ENCODE measurements around the gene UNC13A. TPM values are rescaled to one million over a fixed set of nuclear protein-coding genes. Genes with fewer than 3 reads are reported as not detected.

Gene UNC13A
- total and polyA plus RNA-seq, 2 of the 8 experiments (the other 6 are each of a cell fraction or from before 2014, with no cell fraction given) = 13.1 to 47.6 TPM

DNA sequence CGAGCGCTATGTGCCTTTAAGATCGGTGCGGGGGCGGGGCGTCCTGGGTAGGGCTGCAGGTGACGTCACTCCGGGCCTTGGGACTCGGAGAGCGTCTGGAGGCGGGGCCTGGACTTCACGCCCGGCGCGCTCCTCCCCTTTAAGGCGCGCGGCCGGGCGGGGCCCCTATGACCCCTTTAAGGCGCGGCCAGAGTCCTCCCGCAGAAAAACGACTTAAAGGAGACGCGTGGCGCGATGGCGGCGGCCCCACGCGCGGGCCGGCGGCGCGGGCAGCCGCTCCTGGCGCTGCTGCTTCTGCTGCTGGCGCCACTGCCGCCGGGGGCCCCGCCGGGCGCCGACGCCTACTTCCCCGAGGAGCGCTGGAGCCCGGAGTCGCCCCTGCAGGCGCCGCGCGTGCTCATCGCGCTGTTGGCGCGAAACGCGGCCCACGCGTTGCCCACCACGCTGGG is 132.7 kb downstream of the UNC13A start, which contains the start of gene COLGALT1 (continued):
- TF ChIP-seq CREB1 (IDR thresholded peaks at IDR 0.05) = peak; percentile 89
- no peak for TF ChIP-seq GABPA (IDR thresholded peaks at IDR 0.05; ENCODE audit: borderline replicate concordance, insufficient read depth, low read length)
- TF ChIP-seq CTBP2 (IDR thresholded peaks at IDR 0.05; ENCODE audit: borderline replicate concordance, insufficient read depth, insufficient read length, low read length) = no peak
- no peak; the same call in 1 of the 2 replicates for TF ChIP-seq SP1 (IDR thresholded peaks at IDR 0.05; ENCODE audit: low read depth, low read length)
- no peak for TF ChIP-seq CHD1 (IDR thresholded peaks at IDR 0.05; ENCODE audit: low read depth, low read length)
- no peak for TF ChIP-seq SIN3A (conservative IDR thresholded peaks at IDR 0.05 in 1 of 2, IDR thresholded peaks at IDR 0.05 in 1 of 2; ENCODE audit: low read depth in 1 of 2, low read length in 2 of 2)
- TF ChIP-seq CBX5 (IDR thresholded peaks at IDR 0.05; ENCODE audit: low read depth, low read length) = no peak
- TF ChIP-seq FOSL1 (IDR thresholded peaks at IDR 0.05; ENCODE audit: insufficient read depth, low read depth, low read length) = no peak
- TF ChIP-seq EP300 (IDR thresholded peaks at IDR 0.05; ENCODE audit: borderline replicate concordance in 1 of 2, low read depth in 2 of 2, low read length in 2 of 2) = 0 out of 3 replicates have a peak, but pooled peaks of 1 of the 2 experiments have one; percentile 8
- TF ChIP-seq KDM5A (IDR thresholded peaks at IDR 0.05; ENCODE audit: low read length) = no peak
- TF ChIP-seq, protein P1, sequence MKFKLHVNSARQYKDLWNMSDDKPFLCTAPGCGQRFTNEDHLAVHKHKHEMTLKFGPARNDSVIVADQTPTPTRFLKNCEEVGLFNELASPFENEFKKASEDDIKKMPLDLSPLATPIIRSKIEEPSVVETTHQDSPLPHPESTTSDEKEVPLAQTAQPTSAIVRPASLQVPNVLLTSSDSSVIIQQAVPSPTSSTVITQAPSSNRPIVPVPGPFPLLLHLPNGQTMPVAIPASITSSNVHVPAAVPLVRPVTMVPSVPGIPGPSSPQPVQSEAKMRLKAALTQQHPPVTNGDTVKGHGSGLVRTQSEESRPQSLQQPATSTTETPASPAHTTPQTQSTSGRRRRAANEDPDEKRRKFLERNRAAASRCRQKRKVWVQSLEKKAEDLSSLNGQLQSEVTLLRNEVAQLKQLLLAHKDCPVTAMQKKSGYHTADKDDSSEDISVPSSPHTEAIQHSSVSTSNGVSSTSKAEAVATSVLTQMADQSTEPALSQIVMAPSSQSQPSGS (IDR thresholded peaks at IDR 0.05; ENCODE audit: low read length) = peak; percentile 68; the same call in 1 of the 2 replicates
- no peak for TF ChIP-seq ZNF274 (IDR thresholded peaks at IDR 0.05; ENCODE audit: borderline replicate concordance, extremely low read depth, low read length)
- TF ChIP-seq BCL11A (IDR thresholded peaks at IDR 0.05; ENCODE audit: low read depth in 2 of 2, low read length in 2 of 2) = no peak
- no peak for TF ChIP-seq POLR2AphosphoS5 (IDR thresholded peaks at IDR 0.05; ENCODE audit: low read depth, low read length)
- TF ChIP-seq RBBP5 (IDR thresholded peaks at IDR 0.05; ENCODE audit: borderline replicate concordance, low read depth, low read length) = 0 out of 2 replicates have a peak, but pooled peaks have one; percentile 29
- no peak for TF ChIP-seq HDAC6 (IDR thresholded peaks at IDR 0.05; ENCODE audit: low read depth, low read length)
- no peak for TF ChIP-seq YY1 (IDR thresholded peaks at IDR 0.05; ENCODE audit: low read depth, low read length)
- no peak for TF ChIP-seq POU5F1 (IDR thresholded peaks at IDR 0.05; ENCODE audit: low read depth, low read length)
- no peak for TF ChIP-seq SP2 (IDR thresholded peaks at IDR 0.05; ENCODE audit: low read length)
